Airway epithelial cell (primary cell): ENCODE results near the gene EME1. TPM values are rescaled to one million over a fixed set of nuclear protein-coding genes. Genes with fewer than 3 reads are reported as not detected.

Experiments used
- total RNA-seq: library from RNA; depleted of rRNA; stranded (reverse); fragments of >200 nt; gene quantifications from 2 replicates; pipeline ENCODE4 v1.2.3, GENCODE V29; 2015

EME1 gene, protein sequence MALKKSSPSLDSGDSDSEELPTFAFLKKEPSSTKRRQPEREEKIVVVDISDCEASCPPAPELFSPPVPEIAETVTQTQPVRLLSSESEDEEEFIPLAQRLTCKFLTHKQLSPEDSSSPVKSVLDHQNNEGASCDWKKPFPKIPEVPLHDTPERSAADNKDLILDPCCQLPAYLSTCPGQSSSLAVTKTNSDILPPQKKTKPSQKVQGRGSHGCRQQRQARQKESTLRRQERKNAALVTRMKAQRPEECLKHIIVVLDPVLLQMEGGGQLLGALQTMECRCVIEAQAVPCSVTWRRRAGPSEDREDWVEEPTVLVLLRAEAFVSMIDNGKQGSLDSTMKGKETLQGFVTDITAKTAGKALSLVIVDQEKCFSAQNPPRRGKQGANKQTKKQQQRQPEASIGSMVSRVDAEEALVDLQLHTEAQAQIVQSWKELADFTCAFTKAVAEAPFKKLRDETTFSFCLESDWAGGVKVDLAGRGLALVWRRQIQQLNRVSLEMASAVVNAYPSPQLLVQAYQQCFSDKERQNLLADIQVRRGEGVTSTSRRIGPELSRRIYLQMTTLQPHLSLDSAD
- total RNA-seq, result 4.9 and 5.6 TPM in 2 replicates

DNA sequence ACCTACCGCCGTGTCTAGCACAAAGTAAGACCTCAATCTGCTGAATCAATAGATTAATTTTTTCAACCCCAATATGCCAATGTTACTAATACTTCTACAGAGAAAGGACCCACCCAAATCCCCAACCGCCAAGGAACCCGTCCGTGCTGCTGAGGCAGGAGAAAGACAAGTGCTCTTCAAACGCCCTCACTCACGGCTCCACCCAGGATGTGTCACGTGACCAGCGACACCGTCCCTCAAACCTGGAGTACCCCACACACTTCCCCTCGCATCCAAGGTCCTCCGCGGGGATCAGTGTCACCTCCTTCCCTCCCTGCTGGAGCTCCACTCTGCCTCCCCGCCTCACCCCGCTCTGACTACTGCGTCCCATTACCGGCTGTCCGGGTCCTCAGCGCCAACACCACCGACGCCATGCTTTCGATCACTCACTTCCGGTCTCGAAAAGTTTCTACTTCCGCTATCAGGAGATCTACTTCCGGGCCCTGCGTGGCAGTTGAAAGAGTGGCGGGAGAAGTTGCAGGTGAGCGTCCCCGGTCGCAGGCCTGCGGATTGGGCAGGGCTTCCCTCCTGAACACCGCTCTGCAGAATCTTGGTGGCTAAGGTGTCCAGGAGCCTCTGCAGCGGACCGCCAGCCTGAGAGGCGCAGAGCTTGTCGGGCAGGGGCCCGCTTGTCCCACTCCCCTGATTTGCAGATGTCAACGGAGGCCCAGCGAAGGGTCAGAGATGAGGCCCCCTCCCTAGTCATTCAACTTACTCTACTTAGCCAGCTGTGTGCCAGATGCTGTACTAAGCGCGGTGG, at the start of gene EME1, which contains the start of gene MRPL27:
Gene EME1 (plus strand): TSS at position 472 of the 799 bp plus-strand sequence. CDS start 1,980 bp downstream, outside the sequence.
Gene MRPL27 (minus strand): TSS at position 427 of the 799 bp plus-strand sequence. CDS start 14 bp downstream, at position 413.

DNA sequence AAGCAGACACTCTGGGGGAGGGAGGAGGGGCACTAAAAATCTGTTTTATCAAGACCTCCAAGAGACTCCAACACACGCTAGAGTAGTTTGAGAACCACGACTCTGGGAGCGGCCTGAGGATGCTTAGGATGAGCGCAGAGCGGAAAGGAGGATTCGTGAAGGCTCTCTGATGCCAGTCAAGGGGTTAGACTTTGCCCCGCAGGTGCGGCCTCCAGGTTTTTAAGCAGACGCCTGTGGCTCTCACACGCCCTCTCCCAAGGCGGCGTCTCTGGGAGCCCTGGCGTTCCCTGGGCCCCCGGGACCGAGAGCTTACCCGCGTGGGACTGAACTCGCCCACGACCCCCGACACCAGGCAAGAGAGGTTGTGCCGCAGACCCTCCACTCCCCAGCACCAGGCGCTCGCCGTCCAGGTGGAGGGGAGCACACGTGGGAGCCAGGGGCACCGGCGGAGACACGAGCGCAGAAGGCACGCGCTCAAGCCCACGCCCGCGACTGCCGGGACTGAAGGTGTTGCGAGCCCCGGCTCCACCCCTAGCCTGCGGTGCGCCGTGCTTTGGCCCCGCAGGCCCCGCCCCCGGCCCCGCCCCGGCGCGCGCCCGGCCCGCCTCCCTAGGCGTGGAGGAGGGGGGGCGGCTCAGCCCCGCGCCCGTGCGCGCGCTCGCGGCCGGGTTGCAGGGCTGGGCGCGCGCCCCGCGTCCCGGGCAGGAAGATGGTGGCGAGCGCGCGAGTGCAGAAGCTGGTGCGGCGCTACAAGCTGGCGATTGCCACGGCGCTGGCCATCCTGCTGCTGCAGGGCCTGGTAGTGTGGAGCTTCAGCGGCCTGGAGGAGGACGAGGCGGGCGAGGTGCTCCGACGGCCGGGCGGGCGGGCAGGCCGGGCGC, 27.4 kb upstream of the EME1 start, which contains the start of gene XYLT2:
Gene XYLT2 (plus strand): TSS at position 695 of the 881 bp plus-strand sequence. CDS start 15 bp downstream, at position 710.

DNA sequence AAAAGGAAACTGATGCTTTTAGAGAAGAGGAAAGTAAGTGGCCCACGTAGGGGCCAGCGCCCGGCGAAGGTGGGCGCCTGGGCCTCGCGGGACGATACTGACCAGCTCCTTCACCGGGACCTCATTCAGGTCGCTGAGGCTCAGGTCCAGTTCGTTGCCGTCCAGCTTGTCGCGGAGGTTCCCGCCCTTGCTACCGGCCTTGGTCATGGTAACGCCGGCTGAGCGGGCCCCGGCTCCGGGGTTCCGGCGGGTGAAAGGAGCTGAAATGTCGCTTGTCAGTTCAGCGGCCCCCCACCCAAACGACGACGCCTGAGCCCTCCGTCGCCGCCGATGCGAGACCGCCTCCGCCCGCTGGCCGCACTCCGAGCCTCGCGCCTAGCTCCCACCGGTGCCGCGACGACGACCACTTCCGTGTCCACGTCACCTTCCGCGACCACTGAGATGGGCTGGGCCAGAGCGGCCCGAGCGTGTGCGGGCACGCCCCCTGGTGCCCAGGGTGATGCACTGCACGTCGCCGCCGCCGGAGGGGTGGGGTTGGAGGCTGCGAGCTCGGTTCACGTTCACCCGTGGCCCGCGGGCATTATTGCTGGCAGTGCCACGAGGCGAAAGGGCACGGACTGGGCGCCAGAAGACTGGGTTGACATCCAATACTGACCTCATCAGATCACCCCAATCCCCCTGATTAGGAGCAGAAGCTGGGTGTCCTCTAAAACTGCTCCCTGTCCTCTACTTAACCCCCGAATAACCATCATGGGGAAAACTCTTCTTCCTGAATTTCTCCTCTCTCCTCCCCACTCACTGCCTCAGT, 24.3 kb downstream of the EME1 start, which contains the start of gene LRRC59:
Gene LRRC59 (minus strand): TSS at position 413 of the 808 bp plus-strand sequence. CDS start 206 bp downstream, at position 207.

DNA sequence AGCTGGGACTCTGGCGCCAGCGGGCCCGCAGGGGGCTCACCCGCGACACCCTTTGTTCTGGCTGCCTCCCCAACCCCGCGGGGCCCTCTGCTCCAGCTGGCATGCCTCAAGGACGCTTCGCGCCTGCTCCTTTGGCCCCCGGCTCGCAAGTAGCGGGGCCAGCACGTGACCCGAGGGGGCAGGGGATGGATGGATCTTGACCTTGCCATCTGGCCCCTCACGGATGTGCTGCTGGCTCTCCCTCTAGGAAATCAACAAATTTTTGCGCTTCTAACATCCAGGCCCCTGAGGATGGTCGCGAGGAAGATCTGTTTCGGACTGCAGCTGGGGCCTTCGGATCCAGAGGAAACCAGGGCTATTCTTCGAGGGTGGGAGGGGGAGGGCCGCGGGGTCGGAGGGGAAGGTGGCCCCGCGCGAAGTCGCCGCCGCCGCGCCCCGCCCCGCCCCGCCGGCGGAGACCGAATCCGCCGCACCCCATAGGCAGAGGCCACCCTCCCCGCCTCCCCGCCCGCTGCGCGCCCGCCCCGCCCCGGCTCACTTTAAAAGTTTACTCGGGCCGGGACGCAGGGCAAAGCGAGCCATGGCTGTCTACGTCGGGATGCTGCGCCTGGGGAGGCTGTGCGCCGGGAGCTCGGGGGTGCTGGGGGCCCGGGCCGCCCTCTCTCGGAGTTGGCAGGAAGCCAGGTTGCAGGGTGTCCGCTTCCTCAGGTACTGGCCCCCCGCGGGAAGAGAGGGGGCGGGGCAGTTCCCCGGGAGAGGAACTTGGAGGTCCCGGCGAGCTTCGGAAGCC, 52.8 kb downstream of the EME1 start, which contains the start of gene ACSF2:
Gene ACSF2 (plus strand): TSS at position 537 of the 790 bp plus-strand sequence. CDS start 44 bp downstream, at position 581.

Other genes starting within 250 kb of the EME1 start
- gene SAMD14, start 243.1 kb upstream of the EME1 start, total RNA-seq, result 0.21 TPM in 1 of 2 replicates, not detected in the other
- gene PPP1R9B, start 222.6 kb upstream of the EME1 start, total RNA-seq, result 27.6 and 36.3 TPM in 2 replicates
- 0.21 TPM in 1 of 2 replicates, not detected in the other for gene SGCA, start 207.2 kb upstream of the EME1 start, total RNA-seq
- gene COL1A1, start 171.6 kb upstream of the EME1 start, total RNA-seq, result 109 and 112 TPM in 2 replicates
- gene TMEM92, start 98.8 kb upstream of the EME1 start, total RNA-seq, result 5.6 and 7.5 TPM in 2 replicates
- 43.9 and 59.2 TPM in 2 replicates for gene XYLT2, start 27.1 kb upstream of the EME1 start, total RNA-seq
- gene MRPL27, start within 50 bp of the EME1 start, total RNA-seq, result 90.5 and 97.3 TPM in 2 replicates
- gene LRRC59, start 24.3 kb downstream of the EME1 start, total RNA-seq, result 161 and 163 TPM in 2 replicates
- 23.7 and 46.3 TPM in 2 replicates for gene ACSF2, start 53.0 kb downstream of the EME1 start, total RNA-seq
- gene CHAD, start 95.7 kb downstream of the EME1 start, total RNA-seq, result not detected in 2 replicates
- 12.8 and 15.0 TPM in 2 replicates for gene RSAD1, start 105.6 kb downstream of the EME1 start, total RNA-seq
- gene MYCBPAP, start 135.2 kb downstream of the EME1 start, total RNA-seq, result 0.60 TPM in 1 of 2 replicates, not detected in the other
- 30.8 and 61.9 TPM in 2 replicates for gene EPN3, start 159.5 kb downstream of the EME1 start, total RNA-seq
- gene SPATA20, start 173.9 kb downstream of the EME1 start, total RNA-seq, result 34.8 and 35.6 TPM in 2 replicates
- 0.05 TPM in 1 of 2 replicates, not detected in the other for gene CACNA1G, start 187.5 kb downstream of the EME1 start, total RNA-seq